ENCODE measurements around the gene ATP7A. TPM values are rescaled to one million over a fixed set of nuclear protein-coding genes. Genes with fewer than 3 reads are reported as not detected.

ATP7A gene
- total RNA-seq, 4 donors from 2014 or later = 1.1 to 13.8 (median 6.3) TPM

- H3K27me3 ChIP-seq = no peaks in the 10 kb centered on the region
- H3K27ac ChIP-seq = no peak overlapping the region
- no peak for DNase-seq
- H3K4me3 ChIP-seq = no peak overlapping the region
- in situ Hi-C loops (cut with MboI; ENCODE audit: low pct_ligation_motif_present in 1 of 4, low pct_unique_long_range_greater_than_20kb in 1 of 4, low sequenced_read_pairs in 3 of 4) = loop anchor here in 1 of 4 donors (25.0 kb wide), 1 partner anchor 190 kb away; the partner anchor contains the start of gene PGK1
- intact Hi-C loops (cut with DNase I; ENCODE audit: low total_unique reads) = no loop called here
- TF ChIP-seq POLR2AphosphoS5 (IDR thresholded peaks at IDR 0.05) (no peak), CTCF (IDR thresholded peaks at IDR 0.05) (no peak), POLR2A (IDR thresholded peaks at IDR 0.05) (no peak), EP300 (IDR thresholded peaks at IDR 0.05; ENCODE audit: low read depth) (no peak)
- no peaks in the 10 kb centered on the region for H3K9me3 ChIP-seq
- peaks cover 0 to 9% (median 0%) of the 10 kb centered on the region in 4 donors for H3K4me1 ChIP-seq
- no peaks in the 10 kb centered on the region for H3K36me3 ChIP-seq
Observed at GRCh38 chrX:77922787-77923186, 12.3 kb downstream of the ATP7A start.

GRCh38 chrX:77924320-77924859 is 13.9 kb downstream of the ATP7A start:
- TF ChIP-seq POLR2AphosphoS5 (IDR thresholded peaks at IDR 0.05) (no peak), CTCF (IDR thresholded peaks at IDR 0.05) (no peak), EP300 (IDR thresholded peaks at IDR 0.05; ENCODE audit: low read depth) (no peak), POLR2A (IDR thresholded peaks at IDR 0.05) (no peak)
- Histone ChIP-seq H3K27ac (no peak overlapping the region), H3K4me1 (peaks cover 0 to 9% (median 0%) of the 10 kb centered on the region in 4 donors), H3K27me3 (no peaks in the 10 kb centered on the region), H3K9me3 (no peaks in the 10 kb centered on the region), H3K4me3 (no peak overlapping the region), H3K36me3 (no peaks in the 10 kb centered on the region)
- intact Hi-C loops (cut with DNase I; ENCODE audit: low total_unique reads) (no loop called here), in situ Hi-C loops (cut with MboI; ENCODE audit: low pct_ligation_motif_present in 1 of 4, low pct_unique_long_range_greater_than_20kb in 1 of 4, low sequenced_read_pairs in 3 of 4) (loop anchor here in 1 of 4 donors (25.0 kb wide), 1 partner anchor 188 kb away; the partner anchor contains the start of gene PGK1)
- WGBS, 2 donors (ENCODE audit: low coverage in 1 of 2) = 65% methylated on average over 8 of the region's 8 CpGs; no CpG with 5 or more reads in 1 of the 2 donors
- DNase-seq = no peak

- Histone ChIP-seq H3K4me3 (no peak overlapping the region), H3K27ac (no peak overlapping the region), H3K4me1 (peaks cover 0 to 9% (median 0%) of the 10 kb centered on the region in 4 donors), H3K27me3 (no peaks in the 10 kb centered on the region), H3K36me3 (no peaks in the 10 kb centered on the region), H3K9me3 (no peaks in the 10 kb centered on the region)
- intact Hi-C loops (cut with DNase I; ENCODE audit: low total_unique reads) (no loop called here), in situ Hi-C loops (cut with MboI; ENCODE audit: low pct_ligation_motif_present in 1 of 4, low pct_unique_long_range_greater_than_20kb in 1 of 4, low sequenced_read_pairs in 3 of 4) (no loop called here)
- TF ChIP-seq POLR2A (IDR thresholded peaks at IDR 0.05) (no peak), CTCF (IDR thresholded peaks at IDR 0.05) (no peak), EP300 (IDR thresholded peaks at IDR 0.05; ENCODE audit: low read depth) (no peak), POLR2AphosphoS5 (IDR thresholded peaks at IDR 0.05) (no peak)
- no peak for DNase-seq
- WGBS, 2 donors (ENCODE audit: low coverage in 1 of 2) = 0 to 16% methylated on average over 1 to 3 of the region's 3 CpGs
Observed at GRCh38 chrX:77925764-77926163, 15.3 kb downstream of the ATP7A start.

DNA sequence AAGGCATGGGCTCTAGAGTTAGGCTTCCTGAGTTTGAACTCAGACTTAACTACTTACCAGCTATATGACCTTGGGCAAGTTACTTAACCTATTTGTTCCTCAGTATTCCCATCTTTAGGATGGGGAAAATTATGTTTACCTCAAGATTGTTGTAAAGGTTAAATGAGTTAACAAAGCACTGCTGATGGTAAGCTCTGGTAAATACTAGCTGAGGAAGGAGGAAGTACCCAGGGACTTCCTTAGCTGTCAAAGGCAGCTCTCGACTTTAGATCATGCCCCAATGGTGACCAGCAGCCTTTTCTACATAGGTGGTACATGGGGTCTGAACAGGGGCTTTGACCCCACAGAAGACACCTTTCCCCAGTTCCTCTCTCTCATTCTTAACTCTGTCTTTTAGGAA is 20.1 kb downstream of the ATP7A start:
- Histone ChIP-seq H3K4me3 (no peak overlapping the region), H3K4me1 (no peaks in the 10 kb centered on the region), H3K9me3 (no peaks in the 10 kb centered on the region), H3K27ac (no peak overlapping the region), H3K36me3 (no peaks in the 10 kb centered on the region), H3K27me3 (no peaks in the 10 kb centered on the region)
- 32 to 80% methylated on average over 1 of the region's 1 CpG for WGBS, 2 donors (ENCODE audit: low coverage in 1 of 2)
- DNase-seq = no peak
- TF ChIP-seq CTCF (IDR thresholded peaks at IDR 0.05) (no peak), EP300 (IDR thresholded peaks at IDR 0.05; ENCODE audit: low read depth) (no peak), POLR2A (IDR thresholded peaks at IDR 0.05) (no peak), POLR2AphosphoS5 (IDR thresholded peaks at IDR 0.05) (no peak)
- intact Hi-C loops (cut with DNase I; ENCODE audit: low total_unique reads) (no loop called here), in situ Hi-C loops (cut with MboI; ENCODE audit: low pct_ligation_motif_present in 1 of 4, low pct_unique_long_range_greater_than_20kb in 1 of 4, low sequenced_read_pairs in 3 of 4) (no loop called here)

Data from transverse colon (tissue), 4 donors.